Measurements from ENCODE around the gene CADM1.

The CADM1 gene

DNA sequence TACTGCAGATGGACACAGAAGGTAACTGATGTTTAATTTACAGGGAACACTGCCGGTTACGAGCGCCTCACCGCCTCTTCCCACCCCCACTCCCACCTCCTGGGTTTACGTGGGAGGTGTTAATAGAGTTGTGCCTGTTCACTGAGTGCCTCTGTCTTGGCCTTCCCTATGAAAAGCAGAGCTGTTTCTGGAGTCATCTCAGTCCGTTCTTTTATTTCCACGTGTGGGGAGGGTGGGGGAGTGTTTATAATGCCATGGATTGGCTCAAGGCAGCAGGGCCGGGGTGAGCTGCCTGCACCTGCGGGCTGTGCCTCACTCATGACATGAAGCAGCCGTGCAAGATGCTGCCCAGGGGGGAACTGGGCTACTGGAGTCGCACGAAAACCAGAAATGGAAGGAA is 322.7 kb downstream of the CADM1 start:
- DNase-seq (ENCODE audit: low read depth), result no peak

DNA sequence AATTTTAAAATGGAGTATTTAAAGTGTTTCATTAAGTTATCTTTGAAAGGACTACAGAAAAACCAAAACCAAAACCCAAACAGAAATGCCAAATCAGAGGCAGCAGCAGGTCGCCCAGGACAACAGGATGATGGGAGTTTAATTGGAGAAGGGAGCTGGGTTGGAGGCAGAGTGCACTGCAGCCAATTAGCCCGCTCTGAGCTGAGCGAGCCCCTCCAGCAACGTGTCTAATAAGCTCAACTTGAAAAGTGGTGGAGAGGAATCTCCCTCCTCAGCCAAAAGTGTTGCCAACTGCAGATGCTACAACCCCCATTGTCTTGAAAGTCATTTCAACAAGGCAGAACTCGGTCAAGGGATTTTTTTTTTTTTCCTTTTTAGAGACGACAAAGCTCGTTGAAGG is 323.9 kb downstream of the CADM1 start:
- DNase-seq (ENCODE audit: low read depth), result no peak

DNA sequence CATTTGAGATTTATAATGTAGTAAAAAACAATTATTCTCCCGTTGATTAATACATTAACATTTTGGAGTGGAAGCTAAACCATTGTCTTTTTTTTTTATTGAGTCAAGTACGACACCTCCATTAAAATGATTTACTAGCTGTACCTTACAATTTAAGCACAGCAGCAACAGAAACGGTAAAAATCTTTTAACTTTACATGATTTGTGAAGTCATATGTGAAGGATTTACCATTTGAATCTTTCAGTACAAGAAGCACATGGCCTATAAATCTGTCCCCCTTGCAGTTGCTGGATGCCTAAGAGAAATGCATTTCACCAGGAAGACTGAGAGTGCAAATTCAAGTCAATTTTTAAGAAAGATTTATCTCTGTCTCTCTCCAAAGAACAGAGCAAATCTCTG is 324.6 kb downstream of the CADM1 start:
- no peak for DNase-seq (ENCODE audit: low read depth)

DNA sequence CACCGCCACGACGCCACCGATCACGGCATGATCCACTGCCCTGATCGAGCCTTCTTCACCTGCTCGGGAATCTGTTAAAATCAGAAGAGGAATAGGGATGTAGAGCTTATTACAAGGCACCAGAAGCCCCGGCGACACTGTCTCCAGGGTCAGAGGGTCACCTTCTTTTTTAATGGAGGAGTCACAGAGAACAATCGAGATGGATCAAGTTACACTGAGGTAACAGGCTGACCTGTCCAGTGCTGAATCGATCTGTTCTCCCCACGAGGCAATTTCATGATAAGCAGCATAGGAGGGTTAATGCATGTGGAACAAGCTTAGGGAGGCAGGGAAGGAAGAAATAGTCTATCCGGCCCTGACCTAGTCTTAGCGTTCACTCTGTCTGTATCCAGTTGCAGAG is 325.5 kb downstream of the CADM1 start:
- DNase-seq (ENCODE audit: low read depth), result no peak

DNA sequence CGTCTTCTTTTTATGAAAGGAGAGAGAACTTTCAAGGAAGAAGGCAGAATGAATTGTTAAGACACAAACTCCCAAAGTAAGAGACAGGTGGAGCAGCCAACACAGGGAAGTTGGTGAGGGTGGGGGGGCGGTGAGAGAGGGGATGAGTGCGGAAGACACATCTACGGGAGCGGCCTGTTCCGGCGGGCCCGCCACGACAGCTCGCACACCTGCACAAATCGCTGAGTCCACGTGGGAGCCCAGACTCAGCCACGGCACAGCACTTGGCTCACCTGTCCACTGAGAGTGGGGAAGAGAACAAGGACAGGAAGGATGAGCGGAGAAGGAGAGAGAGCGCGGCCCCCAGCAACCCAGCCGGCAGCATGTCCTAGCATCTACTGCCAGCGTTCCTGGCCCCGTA is 331.1 kb downstream of the CADM1 start:
- no peak for DNase-seq (ENCODE audit: low read depth)

DNA sequence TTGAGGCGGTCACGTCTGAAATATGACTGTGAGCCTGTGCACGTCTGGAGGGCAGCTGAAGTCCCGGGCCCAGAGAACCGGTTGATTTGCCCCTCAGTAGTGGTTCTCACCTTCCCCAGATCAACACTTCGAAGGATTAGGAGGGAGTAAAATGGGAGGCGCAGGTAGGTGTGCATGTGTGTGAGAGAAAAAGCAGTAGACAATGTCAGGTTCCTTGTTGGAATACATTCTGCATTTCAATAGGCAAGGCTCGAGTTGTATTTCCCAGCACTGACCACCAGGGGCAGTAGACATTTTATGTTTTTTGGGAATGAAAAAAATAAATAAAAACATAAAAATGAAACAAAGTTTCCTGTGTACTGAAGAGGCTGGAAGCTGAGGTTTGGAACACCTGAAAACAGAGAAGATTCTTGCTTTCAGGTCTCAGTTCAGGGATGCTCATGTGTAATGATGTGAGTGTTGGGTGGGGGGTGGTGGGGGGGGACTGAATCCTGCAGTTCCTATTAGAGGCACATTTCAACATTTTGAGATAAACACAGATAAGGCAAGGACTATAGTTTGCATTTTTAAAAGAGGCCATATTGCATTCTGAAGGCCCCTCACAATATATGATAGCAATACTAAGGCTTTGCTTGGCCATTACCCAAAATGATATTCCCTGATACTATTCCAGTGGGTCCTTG is 333.9 kb downstream of the CADM1 start:
- no peak for DNase-seq (ENCODE audit: low read depth)

DNA sequence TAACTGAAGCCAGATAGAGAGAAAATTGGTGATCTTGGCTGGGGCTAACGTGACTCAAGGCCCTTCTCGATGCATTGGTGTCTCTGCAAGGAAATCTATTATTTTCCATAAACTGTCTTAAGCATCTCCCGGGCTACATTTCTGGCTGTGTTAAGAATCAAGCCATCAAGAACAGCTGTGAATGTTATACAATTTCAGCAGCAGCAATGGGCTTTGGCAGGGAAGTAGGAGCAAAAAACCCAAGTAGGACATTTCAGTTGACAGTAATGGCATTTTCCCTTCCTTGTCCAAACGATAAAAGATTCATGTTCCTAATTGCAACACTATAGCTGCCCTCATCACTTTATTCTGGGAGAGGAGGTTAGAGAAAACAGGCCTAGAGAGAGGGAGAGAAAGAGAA is 335.0 kb downstream of the CADM1 start:
- DNase-seq (ENCODE audit: low read depth), result no peak

DNA sequence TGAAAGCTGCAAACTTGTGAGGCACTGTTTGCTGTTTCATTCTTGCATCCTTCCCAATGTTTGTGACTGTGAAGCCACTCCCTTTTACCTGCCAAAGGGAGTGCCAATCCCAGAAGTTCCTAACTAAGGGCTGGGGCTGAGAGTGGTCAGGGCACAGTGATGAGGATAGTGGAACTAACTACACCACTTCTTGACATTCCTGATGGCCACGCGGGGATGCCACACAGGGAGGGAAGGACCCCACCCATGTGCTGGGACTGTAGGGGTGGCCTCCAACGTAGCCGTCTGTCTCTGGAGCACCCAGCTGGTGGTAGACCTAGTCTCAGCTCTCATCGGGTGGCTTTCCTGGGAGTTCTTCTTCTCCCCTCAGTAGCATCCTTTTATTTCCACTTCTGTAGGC is 335.5 kb downstream of the CADM1 start:
- DNase-seq (ENCODE audit: low read depth), result no peak

DNA sequence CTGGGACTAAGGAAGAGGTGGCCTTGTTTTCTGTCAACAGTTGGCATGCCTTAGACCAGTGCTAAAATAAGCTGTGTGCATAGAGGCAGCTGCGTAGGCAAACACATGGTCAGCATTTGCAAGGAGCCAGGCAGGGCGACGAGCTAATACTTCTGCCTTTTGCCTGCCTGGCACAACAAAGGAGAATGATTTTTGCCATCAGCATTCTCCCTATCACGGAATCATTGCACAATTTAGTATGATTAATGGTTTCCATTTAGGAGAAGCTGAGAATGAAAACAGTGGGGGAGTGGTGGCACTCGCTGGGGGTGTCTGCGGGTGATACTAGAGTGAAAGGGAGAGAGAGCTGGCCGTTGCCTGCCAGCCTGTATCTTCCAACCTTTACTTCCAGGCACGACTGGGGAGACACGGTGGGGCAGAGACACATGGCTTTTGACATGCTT is 336.0 kb downstream of the CADM1 start:
- no peak for DNase-seq (ENCODE audit: low read depth)

DNA sequence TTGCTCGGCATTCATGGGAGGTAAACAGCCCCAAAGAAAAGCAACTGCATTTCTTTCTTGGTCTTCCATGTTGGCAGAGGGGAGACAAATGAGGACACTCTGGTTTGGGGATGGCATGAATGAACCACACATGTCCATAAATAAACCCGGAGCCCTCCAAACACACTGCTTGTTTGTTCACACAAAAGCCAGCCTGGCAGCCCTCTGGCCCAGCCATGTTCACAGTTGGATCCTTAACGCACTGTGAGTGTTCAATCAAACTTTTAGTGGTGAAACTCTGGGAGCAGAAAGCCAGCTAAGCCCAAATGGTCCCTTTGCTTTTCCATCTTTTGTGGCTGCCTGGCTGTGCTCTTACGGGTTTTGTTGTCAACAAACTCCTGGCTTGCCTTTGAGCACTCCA is 336.8 kb downstream of the CADM1 start:
- DNase-seq (ENCODE audit: low read depth), result no peak

DNA sequence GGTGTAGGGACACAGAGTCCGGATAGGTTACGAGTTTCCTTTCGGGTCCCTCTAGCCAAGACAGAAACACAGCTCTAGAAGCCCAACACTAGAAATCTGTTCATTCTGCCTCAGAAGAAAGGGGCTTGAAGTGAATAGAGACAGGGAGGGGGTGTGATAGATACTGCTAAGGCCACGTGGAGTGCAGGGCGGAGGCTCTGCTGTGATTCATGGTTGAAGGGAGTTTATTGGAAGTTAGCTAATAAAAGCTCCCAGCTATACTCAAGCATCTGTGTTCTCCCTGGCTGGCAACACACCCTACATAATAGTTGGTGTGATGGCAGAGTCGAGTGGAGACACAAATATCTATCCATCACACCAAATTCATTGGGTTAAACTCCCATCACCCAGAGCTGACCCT is 337.4 kb downstream of the CADM1 start:
- no peak for DNase-seq (ENCODE audit: low read depth)

DNA sequence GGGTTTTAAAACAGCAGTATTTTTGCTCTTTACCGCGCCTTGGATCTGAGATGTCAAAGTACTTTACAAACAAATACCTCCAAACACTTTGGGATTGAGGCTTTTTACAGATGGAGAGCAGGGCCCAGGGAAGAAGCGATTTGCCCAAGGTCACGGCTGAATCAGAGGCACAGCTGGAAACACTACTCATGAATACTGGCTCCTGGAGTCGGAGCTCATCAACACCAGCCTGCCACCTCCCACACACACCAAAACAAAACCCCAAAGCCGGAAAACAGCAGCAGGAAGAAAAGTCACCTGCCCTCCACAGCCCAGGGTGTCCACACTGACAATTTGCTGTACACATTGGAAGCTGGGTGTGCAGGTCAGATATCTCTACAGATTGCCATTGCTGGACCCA is 339.4 kb downstream of the CADM1 start:
- no peak for DNase-seq (ENCODE audit: low read depth)

DNA sequence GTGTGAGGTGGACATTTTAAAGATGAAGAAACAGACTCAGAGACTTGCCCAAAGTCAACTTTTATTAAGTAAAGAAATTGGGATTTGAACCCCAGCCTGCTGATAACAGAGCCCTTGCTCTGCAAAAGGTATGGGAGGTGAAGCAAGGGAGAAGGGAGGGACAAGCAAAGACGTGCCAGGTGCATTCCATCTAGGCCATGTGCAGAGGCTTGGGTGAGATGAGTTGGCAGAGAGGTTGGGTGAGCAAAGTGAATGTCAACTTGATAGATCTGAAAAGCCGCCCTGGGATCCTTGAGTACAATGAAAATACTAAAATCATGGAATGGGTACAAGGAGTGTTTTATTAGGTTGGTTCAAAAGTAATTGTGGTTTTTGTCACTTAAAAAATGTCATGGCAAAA is 341.3 kb downstream of the CADM1 start:
- no peak for DNase-seq (ENCODE audit: low read depth)

DNA sequence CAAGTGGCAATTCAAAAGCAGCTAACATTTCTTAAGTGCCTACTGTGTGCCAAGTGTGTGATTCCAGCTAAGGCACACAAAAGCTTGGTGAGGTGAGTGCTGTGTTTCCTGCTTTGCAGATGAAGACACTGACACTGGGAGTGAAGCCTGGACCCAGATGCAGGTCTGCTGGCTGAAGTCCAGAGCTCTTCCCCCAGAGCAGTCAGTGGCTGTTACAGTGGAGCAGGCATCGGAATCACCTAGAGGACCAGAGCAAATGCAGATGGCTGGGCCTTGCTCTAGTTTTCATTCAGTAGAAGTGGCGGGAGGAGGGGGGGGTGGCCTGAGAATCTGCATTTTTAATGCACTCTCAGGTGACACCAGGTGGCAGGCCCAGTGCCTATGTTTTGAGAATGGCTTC is 342.3 kb downstream of the CADM1 start:
- no peak for DNase-seq (ENCODE audit: low read depth)

DNA sequence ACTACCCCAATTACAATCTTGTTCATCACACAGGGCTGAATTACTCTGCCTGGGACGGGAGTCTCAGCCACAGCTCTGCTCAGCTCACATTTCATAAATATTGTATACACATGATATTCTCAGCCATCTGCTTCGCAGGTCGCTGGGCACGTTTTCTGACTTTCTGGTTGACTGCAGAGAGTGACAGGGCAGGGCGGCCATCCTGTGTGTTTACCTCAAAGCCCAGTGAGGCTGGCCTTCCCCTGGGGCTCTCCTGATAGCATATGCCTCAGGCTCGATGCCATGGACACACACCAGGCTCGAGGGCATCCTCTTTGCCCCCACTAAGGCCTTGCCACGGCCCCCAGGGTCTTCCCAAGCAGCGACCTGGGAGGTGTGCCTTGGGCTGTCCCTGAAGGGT is 345.0 kb downstream of the CADM1 start:
- no peak for DNase-seq (ENCODE audit: low read depth)

DNA sequence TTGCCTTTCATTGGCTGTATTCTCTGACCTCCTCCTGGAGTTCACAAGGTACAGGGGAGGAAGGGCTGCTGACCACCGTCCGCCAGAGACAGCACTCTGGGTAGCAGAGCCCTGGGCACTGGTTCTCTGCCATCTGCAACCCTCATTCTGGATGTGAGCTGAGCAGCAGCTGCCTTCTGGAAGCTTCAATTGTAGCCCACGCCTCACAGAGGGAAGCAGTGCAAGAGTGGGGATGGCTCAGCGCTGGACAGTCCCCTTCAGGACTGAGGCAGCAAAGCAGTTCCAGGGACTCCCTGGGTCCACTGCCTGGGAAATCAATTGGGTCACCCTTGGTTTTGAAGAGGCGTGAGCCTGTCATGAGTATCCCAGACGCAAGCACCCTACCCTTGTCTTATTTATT is 346.2 kb downstream of the CADM1 start:
- DNase-seq (ENCODE audit: low read depth), result no peak

DNA sequence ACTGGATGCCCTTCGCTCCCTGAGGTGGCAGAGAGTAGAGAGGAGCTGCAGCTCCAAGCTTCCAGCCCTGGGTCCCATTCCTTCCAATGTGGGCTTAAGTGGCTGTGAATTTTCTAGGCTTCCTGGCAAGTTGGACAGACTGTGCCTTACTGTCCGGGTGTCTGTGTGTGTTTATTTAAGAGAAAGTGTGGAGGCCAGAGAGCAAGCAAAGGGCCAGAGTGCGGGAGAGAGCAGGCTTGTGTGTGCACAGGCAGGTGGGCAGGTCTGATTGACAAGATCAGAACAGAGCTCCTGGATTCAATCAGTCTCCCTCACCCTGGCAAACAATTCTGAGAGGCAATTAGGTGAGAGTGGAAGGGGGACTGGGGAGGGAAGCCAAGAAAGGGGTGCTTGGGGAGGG is 347.0 kb downstream of the CADM1 start:
- DNase-seq (ENCODE audit: low read depth), result no peak

DNA sequence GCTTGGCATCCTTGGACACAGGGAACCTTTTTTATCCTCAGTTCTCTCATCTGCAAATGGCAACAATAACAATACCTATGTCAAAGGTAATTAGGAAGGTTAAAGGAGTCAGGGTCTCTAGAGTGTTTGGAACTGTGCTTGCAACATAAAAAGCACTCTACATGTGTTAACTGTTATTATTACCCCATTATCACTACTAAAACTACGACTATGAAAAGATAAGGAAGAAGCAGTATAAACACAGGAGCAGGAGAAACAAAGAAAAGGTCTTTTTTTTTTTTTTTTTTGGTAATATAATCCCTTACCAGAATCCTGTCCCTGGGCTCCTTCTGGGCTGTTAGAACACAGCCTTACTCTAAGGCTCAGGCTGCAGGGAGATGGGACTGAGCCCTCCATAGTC is 348.2 kb downstream of the CADM1 start:
- no peak for DNase-seq (ENCODE audit: low read depth)

DNA sequence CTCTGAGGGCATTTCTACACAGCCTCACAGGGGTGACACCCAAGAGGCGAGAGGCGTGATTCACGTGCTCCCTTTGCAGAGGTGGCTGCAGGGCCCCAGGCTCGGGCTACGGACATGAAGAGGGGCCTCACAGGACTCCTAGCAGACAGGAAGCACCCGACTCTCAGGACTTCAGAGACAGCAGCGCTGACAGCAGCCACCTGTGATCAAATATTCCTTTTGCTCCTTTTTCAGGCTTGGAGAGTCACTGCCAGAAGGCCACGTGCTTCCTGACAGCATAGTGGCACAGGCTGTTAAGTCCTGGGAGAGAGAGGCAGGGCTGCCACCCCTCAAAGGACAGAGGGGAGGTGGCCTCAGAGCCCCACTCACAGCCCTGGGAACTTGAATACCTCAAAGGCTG is 348.9 kb downstream of the CADM1 start:
- DNase-seq (ENCODE audit: low read depth), result no peak

DNA sequence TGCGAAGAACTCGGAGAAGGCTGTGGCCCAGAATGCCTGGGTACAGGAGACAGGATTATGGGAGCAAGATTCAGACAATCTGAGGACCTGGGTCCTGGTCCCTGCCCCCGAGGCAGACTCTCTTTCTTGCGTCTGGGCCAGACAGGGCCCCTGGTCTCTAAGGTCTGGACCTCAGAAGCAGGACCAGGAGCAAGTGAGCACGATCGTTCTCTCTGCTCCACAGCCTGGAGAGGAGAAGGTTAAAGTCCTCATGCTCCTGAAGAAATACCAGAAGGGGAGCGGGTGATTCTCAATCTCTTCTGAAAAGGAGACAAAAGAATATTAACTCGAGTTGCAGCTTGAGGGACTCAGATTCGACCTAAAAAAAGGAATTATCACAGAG is 349.9 kb downstream of the CADM1 start:
- no peak for DNase-seq (ENCODE audit: low read depth)

DNA sequence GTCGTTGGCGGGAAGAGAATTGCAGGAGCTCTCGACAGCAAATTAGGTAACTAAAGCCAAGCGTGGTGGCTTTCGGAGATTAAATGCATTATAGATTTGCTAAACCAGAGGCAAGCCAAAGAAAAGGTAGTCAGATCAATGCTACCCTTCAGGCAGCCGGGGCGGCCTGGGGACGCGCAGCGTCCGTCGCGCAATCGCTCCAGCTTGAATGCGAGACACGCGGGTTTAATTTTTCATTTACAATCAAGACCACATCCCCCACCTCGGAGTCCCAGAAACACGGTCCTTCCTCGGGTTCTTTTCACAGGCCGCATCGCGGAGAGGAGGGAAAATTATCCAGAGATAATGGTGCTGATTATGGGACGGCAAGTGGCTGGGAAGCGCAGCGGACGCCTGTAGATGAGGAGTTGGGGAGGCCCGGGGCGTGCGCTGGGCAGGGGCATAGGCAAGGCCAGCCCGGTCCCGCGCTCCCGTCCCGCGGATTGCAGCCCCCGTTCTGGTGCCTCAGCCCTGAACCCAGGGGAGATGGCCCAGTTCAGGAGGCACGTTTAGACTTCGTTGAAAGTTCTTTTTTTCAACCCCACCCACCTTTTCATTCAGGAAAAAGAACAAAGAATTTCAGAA is 350.4 kb downstream of the CADM1 start:
- DNase-seq (ENCODE audit: low read depth), result no peak

DNA sequence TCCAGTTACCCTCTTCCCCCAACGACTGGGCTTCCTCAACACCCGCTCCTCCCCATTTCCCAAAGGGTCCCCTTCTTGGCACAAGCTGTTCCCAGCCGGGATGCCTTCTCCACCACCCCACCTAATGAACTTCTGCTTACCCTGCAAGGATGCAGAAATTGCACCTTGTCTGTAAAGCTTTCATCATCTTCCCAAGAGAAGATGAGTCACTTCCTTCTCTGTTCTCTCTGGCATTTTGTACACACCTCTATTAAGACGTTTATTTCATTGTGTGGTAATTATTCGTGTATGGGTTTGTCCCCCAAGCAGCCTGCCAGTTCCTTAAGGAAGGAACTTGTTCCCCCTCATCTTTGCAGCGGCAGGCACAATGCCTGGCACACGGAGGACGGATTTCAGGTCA is 351.1 kb downstream of the CADM1 start:
- no peak for DNase-seq (ENCODE audit: low read depth)

DNA sequence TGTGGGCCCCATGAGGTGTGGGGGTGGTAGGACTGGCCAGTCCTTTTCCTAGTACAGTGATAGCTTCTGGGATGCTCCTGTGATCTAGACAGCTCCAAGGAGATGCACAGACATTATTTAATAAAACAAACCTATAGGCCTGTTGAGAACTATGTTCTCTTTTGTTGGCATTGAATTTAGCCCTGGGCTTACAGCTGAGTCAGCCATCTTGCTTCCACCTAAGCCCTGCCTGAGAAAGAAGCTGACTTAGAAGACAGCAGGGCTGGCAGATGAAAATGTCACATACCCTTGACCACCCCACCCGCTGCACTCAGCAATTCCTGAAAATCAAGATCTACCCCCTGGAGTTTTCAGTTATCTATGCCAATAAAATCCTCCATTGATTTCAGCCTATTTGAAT is 353.2 kb downstream of the CADM1 start:
- no peak for DNase-seq (ENCODE audit: low read depth)

DNA sequence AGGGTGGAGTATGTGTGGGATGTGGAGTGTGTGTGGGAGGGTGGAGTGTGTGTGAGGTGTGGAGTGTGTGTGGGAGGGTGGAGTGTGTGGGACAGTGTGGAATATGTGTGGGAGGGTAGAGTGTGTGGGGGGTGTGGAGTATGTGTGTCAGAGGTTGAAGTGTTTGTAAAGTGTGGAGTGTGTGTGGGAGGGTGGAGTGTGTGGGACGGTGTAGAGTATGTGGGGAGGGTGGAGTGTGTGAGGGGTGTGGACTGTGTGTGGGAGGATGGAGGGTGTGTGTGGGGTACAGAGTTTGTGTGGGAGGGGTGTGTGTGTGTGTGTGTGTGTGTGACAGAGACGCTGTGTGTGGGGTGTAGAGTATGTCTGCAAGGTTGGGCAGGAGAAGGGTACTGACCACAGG is 355.5 kb downstream of the CADM1 start:
- DNase-seq (ENCODE audit: low read depth), result no peak

Data from stimulated activated CD8-positive, alpha-beta memory T cell treated with anti-CD3 and anti-CD28 coated beads, Interleukin-7, amount 100 ng/mL, for 24 hours (primary cell).